ENCODE measurements around the gene ASB7. TPM values are rescaled to one million over a fixed set of nuclear protein-coding genes. Genes with fewer than 3 reads are reported as not detected.

ASB7 gene
- total and polyA plus RNA-seq, 2 experiments from 2014 or later = 4.1 to 13.9 TPM

DNA sequence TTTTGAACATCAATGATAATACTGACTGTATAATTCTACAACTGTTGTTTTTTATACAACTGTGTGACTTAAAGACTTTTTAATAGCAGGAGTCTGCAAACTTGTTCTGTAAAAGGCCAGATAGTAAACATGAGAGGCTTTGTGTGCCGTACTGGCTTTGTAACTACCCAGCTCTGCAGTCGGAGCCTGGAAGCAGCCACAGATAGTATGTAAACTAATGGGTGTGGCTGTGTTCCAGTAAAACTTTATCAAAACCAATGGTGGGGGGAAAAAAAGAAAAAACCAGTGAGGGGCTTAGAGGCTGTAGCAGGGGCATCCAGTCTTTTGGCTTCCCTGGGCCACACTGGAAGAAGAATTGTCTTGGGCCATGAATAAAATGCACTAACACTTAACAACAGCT is 11.9 kb downstream of the ASB7 start:
- Histone ChIP-seq H3K79me2 (replicated peaks; ENCODE audit: insufficient read depth) (peaks cover 12% of the 10 kb centered on the region), H4K20me1 (replicated peaks; ENCODE audit: insufficient read depth) (peaks cover 12% of the 10 kb centered on the region; the same call in 1 of the 2 replicates), H3K9me2 (ENCODE audit: insufficient read depth) (no peaks in the 10 kb centered on the region), H3K4me2 (no peak overlapping the region), H2AFZ (no peak overlapping the region), H3K4me3 (no peak overlapping the region), H3F3A (replicated peaks; ENCODE audit: low read depth) (no peaks in the 10 kb centered on the region), H3K27me3 (ENCODE audit: insufficient read depth) (no peaks in the 10 kb centered on the region), H3K4me1 (ENCODE audit: insufficient read depth) (no peaks in the 10 kb centered on the region), H3K27ac (ENCODE audit: low read depth) (no peak overlapping the region), H3K36me3 (ENCODE audit: insufficient read depth) (peaks cover 21% of the 10 kb centered on the region)
- Mint-ChIP-seq H3K36me3 (ENCODE audit: low read depth) (peaks cover 6% of the 10 kb centered on the region; the same call in 2 of the 3 replicates), H3K27me3 (ENCODE audit: insufficient read depth, low read depth, poor library complexity) (no peaks in the 10 kb centered on the region), H3K4me3 (no peak overlapping the region), H3K27ac (no peak overlapping the region), H3K9me3 (no peaks in the 10 kb centered on the region), H3K4me1 (no peaks in the 10 kb centered on the region)
- DNase-seq (ENCODE audit: low spot score) (no peak), ATAC-seq (no peak)
- no peak for TF ChIP-seq STAT1 (IDR thresholded peaks at IDR 0.05; ENCODE audit: unreplicated experiment)
- TF ChIP-seq ZNF462 (CRISPR knock-in tag; IDR thresholded peaks at IDR 0.05) = no peak
- TF ChIP-seq JUNB (IDR thresholded peaks at IDR 0.05; ENCODE audit: unreplicated experiment) = no peak
- TF ChIP-seq ZNF331 (CRISPR knock-in tag; IDR thresholded peaks at IDR 0.05; ENCODE audit: low read depth) = no peak
- no peak for TF ChIP-seq EZH2phosphoT487 (IDR thresholded peaks at IDR 0.05; ENCODE audit: unreplicated experiment)
- TF ChIP-seq, protein P1, sequence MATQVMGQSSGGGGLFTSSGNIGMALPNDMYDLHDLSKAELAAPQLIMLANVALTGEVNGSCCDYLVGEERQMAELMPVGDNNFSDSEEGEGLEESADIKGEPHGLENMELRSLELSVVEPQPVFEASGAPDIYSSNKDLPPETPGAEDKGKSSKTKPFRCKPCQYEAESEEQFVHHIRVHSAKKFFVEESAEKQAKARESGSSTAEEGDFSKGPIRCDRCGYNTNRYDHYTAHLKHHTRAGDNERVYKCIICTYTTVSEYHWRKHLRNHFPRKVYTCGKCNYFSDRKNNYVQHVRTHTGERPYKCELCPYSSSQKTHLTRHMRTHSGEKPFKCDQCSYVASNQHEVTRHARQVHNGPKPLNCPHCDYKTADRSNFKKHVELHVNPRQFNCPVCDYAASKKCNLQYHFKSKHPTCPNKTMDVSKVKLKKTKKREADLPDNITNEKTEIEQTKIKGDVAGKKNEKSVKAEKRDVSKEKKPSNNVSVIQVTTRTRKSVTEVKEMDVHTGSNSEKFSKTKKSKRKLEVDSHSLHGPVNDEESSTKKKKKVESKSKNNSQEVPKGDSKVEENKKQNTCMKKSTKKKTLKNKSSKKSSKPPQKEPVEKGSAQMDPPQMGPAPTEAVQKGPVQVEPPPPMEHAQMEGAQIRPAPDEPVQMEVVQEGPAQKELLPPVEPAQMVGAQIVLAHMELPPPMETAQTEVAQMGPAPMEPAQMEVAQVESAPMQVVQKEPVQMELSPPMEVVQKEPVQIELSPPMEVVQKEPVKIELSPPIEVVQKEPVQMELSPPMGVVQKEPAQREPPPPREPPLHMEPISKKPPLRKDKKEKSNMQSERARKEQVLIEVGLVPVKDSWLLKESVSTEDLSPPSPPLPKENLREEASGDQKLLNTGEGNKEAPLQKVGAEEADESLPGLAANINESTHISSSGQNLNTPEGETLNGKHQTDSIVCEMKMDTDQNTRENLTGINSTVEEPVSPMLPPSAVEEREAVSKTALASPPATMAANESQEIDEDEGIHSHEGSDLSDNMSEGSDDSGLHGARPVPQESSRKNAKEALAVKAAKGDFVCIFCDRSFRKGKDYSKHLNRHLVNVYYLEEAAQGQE (IDR thresholded peaks at IDR 0.05; ENCODE audit: unreplicated experiment) = no peak
- no peak for TF ChIP-seq EZH2 (IDR thresholded peaks at IDR 0.05; ENCODE audit: low read depth, unreplicated experiment)
- no peak for TF ChIP-seq CREB1 (CRISPR knock-in tag; IDR thresholded peaks at IDR 0.05; ENCODE audit: low read depth)
- TF ChIP-seq, protein P2, sequence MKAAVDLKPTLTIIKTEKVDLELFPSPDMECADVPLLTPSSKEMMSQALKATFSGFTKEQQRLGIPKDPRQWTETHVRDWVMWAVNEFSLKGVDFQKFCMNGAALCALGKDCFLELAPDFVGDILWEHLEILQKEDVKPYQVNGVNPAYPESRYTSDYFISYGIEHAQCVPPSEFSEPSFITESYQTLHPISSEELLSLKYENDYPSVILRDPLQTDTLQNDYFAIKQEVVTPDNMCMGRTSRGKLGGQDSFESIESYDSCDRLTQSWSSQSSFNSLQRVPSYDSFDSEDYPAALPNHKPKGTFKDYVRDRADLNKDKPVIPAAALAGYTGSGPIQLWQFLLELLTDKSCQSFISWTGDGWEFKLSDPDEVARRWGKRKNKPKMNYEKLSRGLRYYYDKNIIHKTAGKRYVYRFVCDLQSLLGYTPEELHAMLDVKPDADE (IDR thresholded peaks at IDR 0.05) = no peak
- TF ChIP-seq, protein P3, sequence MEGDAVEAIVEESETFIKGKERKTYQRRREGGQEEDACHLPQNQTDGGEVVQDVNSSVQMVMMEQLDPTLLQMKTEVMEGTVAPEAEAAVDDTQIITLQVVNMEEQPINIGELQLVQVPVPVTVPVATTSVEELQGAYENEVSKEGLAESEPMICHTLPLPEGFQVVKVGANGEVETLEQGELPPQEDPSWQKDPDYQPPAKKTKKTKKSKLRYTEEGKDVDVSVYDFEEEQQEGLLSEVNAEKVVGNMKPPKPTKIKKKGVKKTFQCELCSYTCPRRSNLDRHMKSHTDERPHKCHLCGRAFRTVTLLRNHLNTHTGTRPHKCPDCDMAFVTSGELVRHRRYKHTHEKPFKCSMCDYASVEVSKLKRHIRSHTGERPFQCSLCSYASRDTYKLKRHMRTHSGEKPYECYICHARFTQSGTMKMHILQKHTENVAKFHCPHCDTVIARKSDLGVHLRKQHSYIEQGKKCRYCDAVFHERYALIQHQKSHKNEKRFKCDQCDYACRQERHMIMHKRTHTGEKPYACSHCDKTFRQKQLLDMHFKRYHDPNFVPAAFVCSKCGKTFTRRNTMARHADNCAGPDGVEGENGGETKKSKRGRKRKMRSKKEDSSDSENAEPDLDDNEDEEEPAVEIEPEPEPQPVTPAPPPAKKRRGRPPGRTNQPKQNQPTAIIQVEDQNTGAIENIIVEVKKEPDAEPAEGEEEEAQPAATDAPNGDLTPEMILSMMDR (conservative IDR thresholded peaks at IDR 0.05; ENCODE audit: low read depth in 2 of 2) = no peak
- TF ChIP-seq NANOG (IDR thresholded peaks at IDR 0.05; ENCODE audit: borderline replicate concordance) = no peak
- no peak for TF ChIP-seq POLR2AphosphoS5 (IDR thresholded peaks at IDR 0.05; ENCODE audit: low read depth)
- no peak for TF ChIP-seq ZNF114 (CRISPR knock-in tag; IDR thresholded peaks at IDR 0.05)

Data from GM23338 (cell line).